ENCODE results near the gene CTSC. TPM values are rescaled to one million over a fixed set of nuclear protein-coding genes. Genes with fewer than 3 reads are reported as not detected.

Gene CTSC
- total RNA-seq, 1 donor from 2014 or later = 195 TPM

DNA sequence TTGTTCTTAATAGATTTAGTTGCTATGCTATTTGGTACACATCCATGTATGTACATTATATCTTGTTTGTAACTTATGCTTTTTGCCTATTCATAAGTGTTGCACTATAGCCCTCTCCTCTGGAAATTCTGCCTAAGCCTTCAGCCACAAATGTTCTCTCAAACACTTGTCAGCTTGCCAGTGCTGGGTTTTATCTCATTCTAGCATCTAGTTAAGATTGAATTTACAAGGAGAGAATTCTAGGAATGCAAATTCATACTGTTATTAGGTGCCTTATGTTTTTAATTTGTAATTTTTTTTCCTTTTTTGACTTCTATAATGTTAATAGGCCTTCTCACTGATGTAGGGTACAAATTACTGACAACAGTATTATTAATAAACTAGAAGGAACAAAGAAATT, 14.6 kb upstream of the CTSC start:
- Histone ChIP-seq H4K20me1 (ENCODE audit: insufficient read depth, low read length) (no peaks in the 10 kb centered on the region), H3K79me2 (ENCODE audit: insufficient read depth, low read length) (no peaks in the 10 kb centered on the region), H3K9ac (ENCODE audit: low read length) (no peak overlapping the region), H3K4me3 (ENCODE audit: insufficient read depth, low read depth, low read length) (no peak overlapping the region), H3K36me3 (ENCODE audit: insufficient read depth, low read length) (no peaks in the 10 kb centered on the region), H3K4me1 (ENCODE audit: insufficient read depth, low read length) (no peaks in the 10 kb centered on the region), H2AFZ (ENCODE audit: low read depth, low read length) (no peak overlapping the region), H3K27me3 (ENCODE audit: insufficient read depth, low read length) (no peaks in the 10 kb centered on the region), H3K27ac (ENCODE audit: low read depth, low read length) (no peak overlapping the region), H3K9me3 (ENCODE audit: insufficient read depth, low read depth, low read length) (no peaks in the 10 kb centered on the region), H3K4me2 (ENCODE audit: low read length) (no peak overlapping the region)
- H3K36me3 Mint-ChIP-seq (ENCODE audit: low read depth, unreplicated experiment) = no peaks in the 10 kb centered on the region
- FAIRE-seq (no peak), DNase-seq (ENCODE audit: low read depth) (peak; percentile 52)
- no peaks in the 10 kb centered on the region for H3K27me3 Mint-ChIP-seq (ENCODE audit: low read depth, unreplicated experiment)
- H3K4me1 Mint-ChIP-seq (ENCODE audit: low read depth, unreplicated experiment) = peaks cover under 1% of the 10 kb centered on the region
- no peak overlapping the region for H3K4me3 Mint-ChIP-seq (ENCODE audit: unreplicated experiment)
- no peak overlapping the region for H3K27ac Mint-ChIP-seq (ENCODE audit: unreplicated experiment)
- H3K9me3 Mint-ChIP-seq (ENCODE audit: unreplicated experiment) = no peaks in the 10 kb centered on the region
- TF ChIP-seq, protein P1, sequence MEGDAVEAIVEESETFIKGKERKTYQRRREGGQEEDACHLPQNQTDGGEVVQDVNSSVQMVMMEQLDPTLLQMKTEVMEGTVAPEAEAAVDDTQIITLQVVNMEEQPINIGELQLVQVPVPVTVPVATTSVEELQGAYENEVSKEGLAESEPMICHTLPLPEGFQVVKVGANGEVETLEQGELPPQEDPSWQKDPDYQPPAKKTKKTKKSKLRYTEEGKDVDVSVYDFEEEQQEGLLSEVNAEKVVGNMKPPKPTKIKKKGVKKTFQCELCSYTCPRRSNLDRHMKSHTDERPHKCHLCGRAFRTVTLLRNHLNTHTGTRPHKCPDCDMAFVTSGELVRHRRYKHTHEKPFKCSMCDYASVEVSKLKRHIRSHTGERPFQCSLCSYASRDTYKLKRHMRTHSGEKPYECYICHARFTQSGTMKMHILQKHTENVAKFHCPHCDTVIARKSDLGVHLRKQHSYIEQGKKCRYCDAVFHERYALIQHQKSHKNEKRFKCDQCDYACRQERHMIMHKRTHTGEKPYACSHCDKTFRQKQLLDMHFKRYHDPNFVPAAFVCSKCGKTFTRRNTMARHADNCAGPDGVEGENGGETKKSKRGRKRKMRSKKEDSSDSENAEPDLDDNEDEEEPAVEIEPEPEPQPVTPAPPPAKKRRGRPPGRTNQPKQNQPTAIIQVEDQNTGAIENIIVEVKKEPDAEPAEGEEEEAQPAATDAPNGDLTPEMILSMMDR (IDR thresholded peaks at IDR 0.05; ENCODE audit: insufficient read depth, low read depth, low read length) = no peak
- no peak for TF ChIP-seq EZH2 (IDR thresholded peaks at IDR 0.05; ENCODE audit: insufficient read depth, low read length)

DNA sequence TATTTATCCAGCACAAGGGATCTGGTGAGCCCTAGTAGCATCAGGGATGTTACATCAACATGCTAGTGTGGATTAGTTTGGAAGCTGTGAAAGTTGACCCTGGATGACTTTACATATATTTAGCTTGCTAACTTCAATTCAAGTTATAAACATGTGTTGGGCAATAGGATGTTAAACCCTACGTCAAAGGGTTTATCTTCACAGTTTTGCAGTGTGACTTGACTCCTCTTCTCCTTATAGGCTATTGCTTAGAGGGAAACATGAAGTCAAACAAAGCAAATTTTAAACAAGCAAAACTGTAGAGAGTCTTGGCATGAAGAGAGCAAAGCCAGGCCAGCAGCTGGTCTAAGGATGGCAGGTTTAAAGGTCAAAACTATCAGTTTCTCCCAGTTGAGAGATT, 11.3 kb upstream of the CTSC start:
- no peaks in the 10 kb centered on the region for H3K79me2 ChIP-seq (ENCODE audit: insufficient read depth, low read length)
- Mint-ChIP-seq H3K4me3 (ENCODE audit: unreplicated experiment) (no peak overlapping the region), H3K27me3 (ENCODE audit: low read depth, unreplicated experiment) (no peaks in the 10 kb centered on the region), H3K36me3 (ENCODE audit: low read depth, unreplicated experiment) (no peaks in the 10 kb centered on the region), H3K27ac (ENCODE audit: unreplicated experiment) (no peak overlapping the region), H3K4me1 (ENCODE audit: low read depth, unreplicated experiment) (peaks cover 14% of the 10 kb centered on the region), H3K9me3 (ENCODE audit: unreplicated experiment) (no peaks in the 10 kb centered on the region)
- H2AFZ ChIP-seq (ENCODE audit: low read depth, low read length) = no peak overlapping the region
- no peak overlapping the region for H3K4me3 ChIP-seq (ENCODE audit: insufficient read depth, low read depth, low read length)
- no peak overlapping the region for H3K9ac ChIP-seq (ENCODE audit: low read length)
- no peaks in the 10 kb centered on the region for H4K20me1 ChIP-seq (ENCODE audit: insufficient read depth, low read length)
- H3K4me1 ChIP-seq (ENCODE audit: insufficient read depth, low read length) = no peaks in the 10 kb centered on the region
- no peak overlapping the region for H3K4me2 ChIP-seq (ENCODE audit: low read length)
- TF ChIP-seq EZH2 (IDR thresholded peaks at IDR 0.05; ENCODE audit: insufficient read depth, low read length) = no peak
- TF ChIP-seq, protein P1 (IDR thresholded peaks at IDR 0.05; ENCODE audit: insufficient read depth, low read depth, low read length) = no peak
- no peak for FAIRE-seq
- no peaks in the 10 kb centered on the region for H3K27me3 ChIP-seq (ENCODE audit: insufficient read depth, low read length)
- no peaks in the 10 kb centered on the region for H3K9me3 ChIP-seq (ENCODE audit: insufficient read depth, low read depth, low read length)
- no peaks in the 10 kb centered on the region for H3K36me3 ChIP-seq (ENCODE audit: insufficient read depth, low read length)
- no peak overlapping the region for H3K27ac ChIP-seq (ENCODE audit: low read depth, low read length)
- no peak for DNase-seq (ENCODE audit: low read depth)

DNA sequence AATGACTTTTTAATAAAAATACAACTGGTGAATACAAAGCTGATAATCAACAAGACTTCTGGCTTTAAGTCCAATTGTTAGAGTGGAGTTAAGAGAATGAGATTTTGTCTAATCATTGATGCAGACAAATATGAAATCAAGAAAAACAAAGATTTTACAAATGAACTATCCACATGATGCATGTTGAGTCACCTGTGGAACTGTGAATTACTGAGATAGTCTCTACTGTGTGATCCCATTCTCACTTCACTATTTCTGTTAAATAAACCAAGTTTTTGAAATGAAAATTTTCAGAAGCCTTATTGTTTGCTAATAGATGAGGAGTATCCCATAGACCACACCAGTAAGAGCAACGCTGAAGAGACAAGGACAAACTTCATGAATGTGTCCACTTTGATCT, 8.4 kb upstream of the CTSC start:
- DNase-seq (ENCODE audit: low read depth) = no peak
- no peaks in the 10 kb centered on the region for H3K27me3 Mint-ChIP-seq (ENCODE audit: low read depth, unreplicated experiment)

More for the DNA sequence above, 8.4 kb upstream of the CTSC start:
- no peaks in the 10 kb centered on the region for H3K27me3 ChIP-seq (ENCODE audit: insufficient read depth, low read length)
- no peaks in the 10 kb centered on the region for H3K36me3 ChIP-seq (ENCODE audit: insufficient read depth, low read length)
- no peak overlapping the region for H2AFZ ChIP-seq (ENCODE audit: low read depth, low read length)
- Mint-ChIP-seq H3K36me3 (ENCODE audit: low read depth, unreplicated experiment) (no peaks in the 10 kb centered on the region), H3K4me3 (ENCODE audit: unreplicated experiment) (no peak overlapping the region), H3K4me1 (ENCODE audit: low read depth, unreplicated experiment) (peaks cover 14% of the 10 kb centered on the region), H3K9me3 (ENCODE audit: unreplicated experiment) (no peaks in the 10 kb centered on the region), H3K27ac (ENCODE audit: unreplicated experiment) (no peak overlapping the region)
- no peak overlapping the region for H3K27ac ChIP-seq (ENCODE audit: low read depth, low read length)
- no peak for TF ChIP-seq EZH2 (IDR thresholded peaks at IDR 0.05; ENCODE audit: insufficient read depth, low read length)
- TF ChIP-seq, protein P1 (IDR thresholded peaks at IDR 0.05; ENCODE audit: insufficient read depth, low read depth, low read length) = no peak
- H3K4me2 ChIP-seq (ENCODE audit: low read length) = no peak overlapping the region
- H3K79me2 ChIP-seq (ENCODE audit: insufficient read depth, low read length) = no peaks in the 10 kb centered on the region
- H4K20me1 ChIP-seq (ENCODE audit: insufficient read depth, low read length) = no peaks in the 10 kb centered on the region
- no peaks in the 10 kb centered on the region for H3K4me1 ChIP-seq (ENCODE audit: insufficient read depth, low read length)
- H3K9ac ChIP-seq (ENCODE audit: low read length) = no peak overlapping the region
- no peak for FAIRE-seq
- no peaks in the 10 kb centered on the region for H3K9me3 ChIP-seq (ENCODE audit: insufficient read depth, low read depth, low read length)
- H3K4me3 ChIP-seq (ENCODE audit: insufficient read depth, low read depth, low read length) = no peak overlapping the region

All from astrocyte (in vitro differentiated cells and primary cell).